ENCODE measurements around the gene CRADD.
"Not testable (repeated sequence)": the region's sequence is repeated elsewhere in the genome, so short reads cannot be mapped to it uniquely, and the experiment has no call there.

CRADD gene

DNA sequence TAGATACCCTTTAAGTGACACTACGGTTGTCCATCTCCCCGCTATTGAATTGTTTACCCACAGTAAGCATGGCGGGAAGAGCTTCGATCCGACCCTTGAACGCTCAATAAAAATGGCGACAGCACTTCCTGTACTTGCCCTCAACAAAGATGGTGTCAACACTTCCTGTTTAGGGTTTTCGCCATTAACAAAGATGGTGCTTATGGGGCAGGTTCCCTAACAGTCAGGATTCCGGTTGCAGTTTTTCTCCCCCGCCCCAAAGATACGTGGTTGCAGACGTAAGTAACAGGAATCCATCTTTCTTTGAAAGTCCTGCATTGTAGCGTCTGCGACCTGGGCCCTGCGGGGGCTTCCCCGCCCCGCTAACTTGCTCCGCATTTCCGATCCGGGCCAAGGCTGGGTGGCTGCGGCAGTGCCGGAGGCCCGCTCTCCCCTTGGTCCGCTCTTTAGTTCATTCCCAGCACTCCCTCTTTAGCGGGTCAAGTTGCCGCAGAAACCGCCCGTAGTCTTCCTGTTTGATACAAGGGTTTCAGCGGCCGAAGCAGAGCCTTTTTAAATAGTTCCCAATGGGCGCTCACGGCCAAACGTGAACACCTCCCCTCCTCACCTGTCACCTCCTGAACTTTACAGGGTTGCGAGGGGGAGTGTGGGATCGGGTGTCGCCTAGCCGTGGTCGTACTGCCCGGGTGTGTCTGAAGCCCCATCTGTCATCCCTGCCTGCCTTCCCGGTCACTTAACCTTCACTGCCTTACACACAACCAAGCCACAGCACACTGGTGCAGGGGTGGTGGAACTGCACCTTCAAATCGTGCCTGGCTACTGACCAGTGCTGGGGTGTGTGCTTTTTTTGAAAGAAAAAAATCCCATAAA, at the start of gene CRADD:
TSS of gene CRADD (plus strand) at position 181 of the 870 bp plus-strand sequence.
- DNase-seq (ENCODE audit: low read depth), result peak; percentile 98

DNA sequence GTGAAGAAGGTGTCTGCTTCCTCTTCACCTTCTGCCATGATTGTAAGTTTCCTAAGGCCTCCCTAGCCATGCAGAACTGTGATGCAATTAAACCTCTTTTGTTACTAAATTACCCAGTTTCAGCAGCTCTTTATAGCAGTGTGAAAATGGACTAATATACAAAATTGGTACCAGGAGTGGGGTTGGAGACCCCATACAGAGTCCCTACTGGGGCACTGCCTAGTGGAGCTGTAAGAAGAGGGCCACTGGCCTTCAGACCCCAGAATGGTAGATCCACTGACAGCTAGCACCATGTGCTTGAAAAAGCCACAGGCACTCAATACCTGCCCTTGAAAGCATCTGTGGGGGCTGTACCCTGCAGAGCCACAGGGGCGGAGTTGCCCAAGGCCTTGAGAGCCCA, 44.8 kb upstream of the CRADD start:
- DNase-seq (ENCODE audit: low read depth), result no peak

DNA sequence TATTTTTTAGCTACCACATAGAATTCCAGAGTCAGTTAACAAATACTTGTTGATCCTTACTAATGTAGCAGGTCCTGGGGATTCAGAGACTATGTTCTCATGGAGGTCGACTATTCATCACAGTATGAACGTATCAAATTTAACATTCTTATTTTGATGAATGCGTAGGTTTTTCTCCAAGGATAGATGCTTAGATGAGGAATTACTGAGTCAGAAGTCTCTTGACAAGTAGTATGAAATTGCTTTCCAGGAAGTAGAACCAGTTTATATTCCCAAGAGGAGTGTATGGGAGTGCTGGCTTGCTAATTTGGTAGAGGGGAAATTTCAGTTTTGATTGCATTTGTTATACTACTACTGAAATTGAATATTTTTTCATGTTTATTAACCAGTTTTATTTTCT, 42.8 kb upstream of the CRADD start:
- peak; percentile 67 for DNase-seq (ENCODE audit: low read depth)

DNA sequence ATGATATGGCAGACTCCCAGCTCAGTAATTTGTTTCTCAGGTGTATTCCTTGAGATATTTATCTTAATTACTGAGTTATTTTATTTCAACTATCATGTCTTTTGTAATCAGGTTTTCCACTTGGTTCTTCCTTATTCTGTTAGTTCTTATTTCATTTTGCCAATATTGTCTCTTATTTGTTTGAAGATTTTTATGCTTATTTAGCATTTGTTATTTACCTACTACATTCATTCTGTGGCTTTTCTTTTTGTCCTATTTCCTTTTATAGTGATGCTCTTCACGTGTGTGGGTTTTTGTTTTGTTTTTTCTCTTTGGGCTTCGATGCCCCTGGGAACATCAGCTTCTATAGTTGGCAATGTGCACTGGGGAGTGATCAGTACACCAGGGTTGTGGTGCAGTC, 40.5 kb upstream of the CRADD start:
- no peak for DNase-seq (ENCODE audit: low read depth)

DNA sequence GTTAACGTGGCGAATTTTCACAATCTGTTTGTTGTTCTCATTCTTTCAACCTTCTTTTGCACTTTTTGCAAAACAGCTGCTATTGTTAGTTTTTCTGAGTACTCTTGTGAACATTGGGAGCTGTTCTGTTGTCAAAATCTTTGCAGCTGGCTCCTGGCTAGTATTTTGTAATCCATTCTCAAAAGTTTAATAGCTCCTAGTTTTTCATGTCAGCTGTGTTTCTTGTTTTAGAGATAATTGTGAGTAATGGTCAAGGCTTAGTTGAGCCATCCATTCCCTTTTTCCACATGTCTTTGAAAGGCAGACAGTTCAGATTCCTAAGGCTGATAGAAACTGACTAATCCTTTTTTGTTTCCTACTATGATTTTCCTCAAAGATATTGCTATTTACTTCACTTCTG, 39.1 kb upstream of the CRADD start:
- DNase-seq (ENCODE audit: low read depth), result peak; percentile 30

DNA sequence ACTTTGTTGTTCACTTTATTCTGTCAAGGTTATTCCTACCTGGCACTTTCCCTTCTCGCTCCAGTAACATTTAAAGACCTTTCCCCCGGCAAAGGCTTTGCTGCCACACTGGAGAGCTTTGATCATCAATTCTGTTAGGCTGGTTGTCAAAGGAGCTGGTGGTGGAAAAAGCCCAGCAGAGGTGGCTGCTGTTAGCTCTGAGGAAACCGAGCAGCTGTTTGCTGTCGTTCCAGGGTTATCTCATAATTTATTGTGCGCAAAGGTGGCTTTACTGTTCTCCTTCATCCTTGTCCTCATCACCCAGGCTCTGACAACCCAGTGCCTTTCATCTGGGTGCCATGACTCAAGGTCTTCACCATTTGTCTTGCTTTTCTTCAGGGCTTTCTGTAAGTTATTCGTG, 38.2 kb upstream of the CRADD start:
- DNase-seq (ENCODE audit: low read depth), result no peak

DNA sequence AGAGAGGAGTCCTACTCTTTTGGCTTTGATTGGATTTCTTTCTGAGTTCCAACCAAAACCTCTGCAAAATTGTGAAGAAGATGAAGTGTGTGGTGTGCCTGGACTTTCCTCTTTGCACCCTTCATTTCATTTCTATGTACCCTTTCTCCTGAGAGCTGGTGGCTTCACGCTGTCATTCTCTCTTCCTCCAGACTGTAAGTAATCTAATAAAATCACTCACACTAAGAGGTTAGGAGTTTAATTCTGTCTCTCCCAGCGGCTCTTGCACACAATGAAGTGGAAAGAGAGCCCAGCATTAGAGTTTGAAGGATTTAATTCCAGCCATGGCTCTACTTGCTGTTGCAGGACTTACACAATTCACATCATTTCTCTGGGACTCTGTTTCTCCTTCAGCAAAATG, 37.8 kb upstream of the CRADD start:
- no peak for DNase-seq (ENCODE audit: low read depth)

DNA sequence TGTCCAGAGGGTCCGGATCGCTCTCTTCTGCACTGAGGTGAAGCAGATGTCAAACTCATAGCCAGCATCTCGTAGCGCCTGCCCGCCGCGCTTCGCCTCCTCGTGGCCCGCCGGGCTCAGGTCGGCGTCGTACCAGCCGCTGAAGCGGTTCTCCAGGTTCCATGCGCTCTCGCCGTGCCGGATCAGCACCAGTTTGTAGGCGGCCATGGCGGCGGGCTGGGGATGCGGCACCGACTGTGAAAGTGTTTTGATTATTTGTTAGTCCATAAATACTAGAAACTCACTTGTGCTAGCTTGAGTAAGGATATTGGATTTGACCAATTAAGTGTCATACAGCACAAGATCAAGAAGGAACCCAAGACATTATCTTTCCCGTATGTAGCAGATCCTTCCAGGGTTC, 35.8 kb upstream of the CRADD start:
- DNase-seq (ENCODE audit: low read depth), result not testable (repeated sequence)

DNA sequence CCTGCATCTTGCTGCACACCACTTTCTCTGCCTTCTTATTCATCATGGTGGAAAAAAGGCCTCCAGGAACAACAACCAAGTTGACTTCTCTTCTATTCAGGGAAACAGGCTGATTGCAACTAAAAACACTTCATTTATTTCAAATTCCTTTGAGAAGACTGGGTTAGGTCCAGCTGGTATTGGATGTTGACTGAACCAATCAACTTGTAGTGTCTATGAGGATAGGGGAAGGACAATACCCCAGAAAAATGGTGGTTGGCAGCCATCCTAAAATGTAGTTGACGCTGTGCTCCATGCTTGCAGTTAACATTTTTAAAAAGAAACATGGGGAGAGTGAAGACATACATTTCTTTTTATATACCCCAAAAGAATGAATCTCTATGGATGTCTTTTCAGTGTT, 34.4 kb upstream of the CRADD start:
- DNase-seq (ENCODE audit: low read depth), result no peak

DNA sequence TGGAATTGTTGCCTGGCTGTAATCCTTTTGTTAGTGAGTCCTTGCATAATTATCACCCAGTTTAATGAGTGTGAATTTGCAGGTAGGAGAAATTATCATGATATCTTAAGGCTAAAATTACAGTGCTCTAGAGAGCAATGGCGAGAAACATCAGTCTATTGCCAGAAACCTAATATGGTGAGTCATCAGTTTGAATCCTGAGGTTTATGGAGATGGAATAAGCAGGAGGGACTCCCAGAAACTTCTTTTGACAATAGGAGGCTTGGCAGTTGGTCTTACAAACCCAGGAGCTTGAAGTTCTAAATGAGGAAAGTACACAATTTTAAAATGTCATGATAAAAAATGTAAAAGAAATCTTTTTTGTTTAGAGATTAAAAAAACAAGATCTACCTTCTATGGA, 31.5 kb upstream of the CRADD start:
- DNase-seq (ENCODE audit: low read depth), result peak; percentile 46

DNA sequence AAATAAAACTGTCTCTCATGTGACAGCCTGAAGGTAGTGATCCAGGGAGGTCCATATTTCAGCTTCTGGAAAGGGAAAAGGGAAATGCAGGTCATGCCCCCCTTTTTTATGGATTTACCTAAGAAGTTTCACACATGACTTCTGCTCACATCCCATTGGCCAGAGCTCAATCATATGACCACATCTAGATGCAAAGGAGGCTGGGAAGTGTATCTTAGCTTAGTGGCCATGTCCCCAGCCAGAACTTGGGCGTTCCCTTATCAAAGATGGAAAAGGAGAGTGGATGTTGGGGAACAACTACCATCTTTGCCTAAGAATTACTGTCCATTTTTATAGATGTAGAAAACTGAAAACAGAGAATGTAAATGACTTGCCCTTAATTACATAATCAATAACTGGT, 26.5 kb upstream of the CRADD start:
- no peak for DNase-seq (ENCODE audit: low read depth)

DNA sequence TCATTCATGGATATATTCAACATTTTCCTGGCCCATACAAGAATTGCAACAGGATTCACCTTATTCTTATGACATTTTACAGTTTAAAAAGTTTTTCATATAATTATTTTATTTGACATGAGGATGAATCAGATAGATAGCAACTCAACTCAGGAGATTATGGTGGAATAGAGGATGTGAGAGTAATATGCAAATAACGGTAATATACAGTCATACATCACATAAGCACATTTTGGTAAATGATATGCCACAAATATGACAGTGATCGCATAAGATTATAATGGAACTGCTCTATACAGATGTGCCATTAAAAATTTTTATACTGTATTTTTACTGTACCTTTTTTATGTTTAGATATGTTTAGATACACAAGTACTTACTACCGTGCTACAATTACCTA, 24.1 kb upstream of the CRADD start:
- no peak for DNase-seq (ENCODE audit: low read depth)

DNA sequence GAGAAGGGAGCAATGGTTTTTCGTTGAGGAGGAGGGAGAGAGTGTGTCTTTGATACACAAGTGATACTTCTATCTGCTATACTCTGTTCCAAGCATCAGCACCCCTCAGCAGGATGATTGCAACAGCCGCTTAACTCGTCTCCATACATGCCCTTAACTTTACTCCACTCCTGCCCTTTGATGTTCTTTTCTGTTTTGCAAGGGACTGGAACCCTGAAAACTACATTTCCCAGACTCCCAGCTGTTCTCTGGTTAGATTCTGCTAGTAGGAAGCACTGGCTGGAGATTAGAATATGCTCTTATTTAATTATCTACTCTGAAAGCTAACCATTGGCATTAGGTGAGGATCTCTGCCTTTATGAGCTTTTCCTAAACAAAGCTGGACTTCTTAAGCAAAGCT, 23.5 kb upstream of the CRADD start:
- no peak for DNase-seq (ENCODE audit: low read depth)

DNA sequence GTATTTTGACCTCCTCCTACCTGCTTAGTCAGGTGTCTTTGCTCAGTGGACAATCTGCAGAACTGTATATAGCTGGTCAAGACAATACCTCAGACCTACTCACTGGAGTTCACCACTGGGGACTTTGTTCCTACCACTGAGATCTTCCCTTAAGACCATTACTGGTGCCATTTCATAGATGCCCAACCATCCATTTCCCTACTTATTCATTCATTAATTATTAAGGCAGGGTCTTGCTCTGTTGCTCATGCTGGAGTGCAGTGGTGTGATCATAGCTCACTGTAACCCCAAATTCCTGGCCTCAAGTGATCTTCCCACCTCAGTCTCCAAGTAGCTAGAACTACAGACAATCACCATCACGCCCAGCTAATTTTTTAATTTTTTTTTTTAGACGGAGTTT, 22.8 kb upstream of the CRADD start:
- no peak for DNase-seq (ENCODE audit: low read depth)

DNA sequence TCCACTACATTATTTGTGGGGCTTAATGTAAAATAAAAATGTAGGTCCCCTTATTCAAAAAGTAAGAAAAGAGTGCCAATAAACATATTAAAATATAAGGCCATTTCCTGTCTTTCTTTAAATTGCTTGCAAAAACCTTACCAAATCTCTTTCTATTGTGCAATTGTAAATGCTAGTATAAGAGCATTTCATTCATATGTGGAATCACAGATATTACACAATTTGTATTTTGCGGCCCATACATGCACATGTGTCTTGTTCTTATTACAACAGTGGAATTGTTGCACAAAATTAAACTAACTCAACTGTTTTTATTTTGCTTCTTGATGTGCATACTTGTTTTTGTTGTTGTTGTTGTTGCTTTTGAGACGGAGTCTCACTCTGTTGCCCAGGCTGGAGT, 20.1 kb upstream of the CRADD start:
- DNase-seq (ENCODE audit: low read depth), result no peak

DNA sequence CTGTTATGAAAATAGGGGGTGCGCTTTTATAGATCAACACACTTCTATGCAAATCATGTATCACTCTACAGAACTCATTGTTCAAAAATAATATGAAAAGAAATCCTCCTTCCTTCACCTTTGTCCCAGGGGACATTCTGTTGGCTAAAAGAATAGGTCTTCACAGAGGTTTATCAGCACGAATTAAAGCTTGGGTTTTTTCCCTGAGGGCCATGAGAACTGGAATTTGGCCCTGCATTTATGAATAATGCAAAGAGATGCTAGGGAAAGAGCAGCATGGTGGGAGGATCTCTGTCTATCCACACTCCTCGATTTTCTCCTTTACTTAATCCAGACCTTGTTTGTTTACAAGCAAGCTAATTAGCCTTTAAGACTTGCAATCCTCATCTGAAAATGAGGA, 16.2 kb upstream of the CRADD start:
- no peak for DNase-seq (ENCODE audit: low read depth)

DNA sequence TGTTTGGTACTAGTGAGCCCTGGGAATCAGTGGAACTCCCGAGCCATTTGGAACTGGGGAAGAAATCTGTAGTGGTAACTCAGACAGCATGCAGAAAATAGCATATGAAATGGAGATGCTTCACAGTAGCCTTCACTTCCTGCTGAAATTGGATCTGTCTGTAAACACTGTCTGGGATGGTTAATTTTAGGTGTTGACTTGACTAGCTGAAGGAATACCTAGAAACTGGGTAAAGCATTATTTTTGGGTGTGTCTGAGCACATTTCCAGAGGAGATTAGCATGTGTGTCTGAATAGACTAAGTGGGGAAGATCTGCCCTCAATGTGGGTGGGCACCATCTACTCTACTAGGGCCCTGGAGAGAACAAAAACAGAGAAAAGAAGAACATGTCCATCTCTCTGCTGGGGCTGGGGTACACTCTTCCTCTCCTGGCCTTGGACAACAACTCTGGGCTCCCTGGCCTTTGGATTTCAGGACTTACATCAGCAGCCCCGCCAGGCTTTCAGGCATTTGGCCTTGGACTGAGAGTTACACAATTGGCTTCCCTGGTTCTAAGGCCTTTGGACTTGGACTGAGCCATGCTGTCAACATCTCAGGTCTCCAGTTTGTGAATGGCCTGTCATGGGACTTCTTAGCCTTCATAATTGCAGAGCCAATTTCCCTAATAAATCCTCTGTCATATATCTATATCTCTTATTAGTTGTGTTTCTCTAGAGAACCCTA, 14.0 kb upstream of the CRADD start:
- DNase-seq (ENCODE audit: low read depth), result no peak

DNA sequence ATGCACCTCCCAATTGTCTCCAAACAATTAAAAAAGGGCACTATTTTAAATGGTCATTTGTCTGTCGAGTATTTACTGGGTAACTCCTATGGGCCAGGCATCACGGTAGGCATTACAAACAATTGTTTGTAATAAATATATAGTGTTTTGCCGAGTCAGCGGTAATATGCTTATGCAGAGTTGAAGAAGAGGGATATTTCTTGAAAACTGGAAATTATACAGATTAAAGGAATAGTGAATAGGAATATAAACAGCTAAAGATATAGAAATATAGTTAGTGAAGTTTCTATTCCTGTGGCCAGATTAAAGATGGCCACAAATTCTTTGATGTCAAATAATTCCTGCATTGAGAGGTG, 13.5 kb upstream of the CRADD start:
- DNase-seq (ENCODE audit: low read depth), result no peak

DNA sequence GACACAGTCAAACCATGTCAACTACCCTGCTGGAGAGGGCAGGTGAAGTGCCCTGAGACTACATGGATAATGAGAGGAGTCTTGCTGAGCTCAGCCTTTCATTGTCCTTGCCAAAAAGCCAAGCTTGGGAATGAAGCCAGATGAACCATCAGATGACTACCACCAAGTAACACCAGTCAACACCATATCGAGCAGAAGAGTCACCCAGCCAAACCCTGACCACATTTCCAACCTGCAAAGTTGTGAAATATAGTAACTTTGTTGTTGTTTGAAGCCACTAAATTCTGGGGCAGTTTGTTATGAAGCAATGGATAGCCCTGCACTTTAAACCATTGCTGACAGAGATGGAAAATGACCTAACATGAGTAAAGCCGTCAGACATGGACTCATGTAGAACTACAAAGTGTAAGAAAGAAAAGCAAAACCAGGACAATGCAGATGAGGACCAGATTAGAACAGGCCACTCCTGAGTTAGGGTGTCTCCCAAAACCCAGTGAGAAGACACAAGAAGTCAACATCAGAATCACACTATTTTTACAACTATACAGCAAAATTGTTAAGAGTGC, 12.5 kb upstream of the CRADD start:
- DNase-seq (ENCODE audit: low read depth), result peak; percentile 30

DNA sequence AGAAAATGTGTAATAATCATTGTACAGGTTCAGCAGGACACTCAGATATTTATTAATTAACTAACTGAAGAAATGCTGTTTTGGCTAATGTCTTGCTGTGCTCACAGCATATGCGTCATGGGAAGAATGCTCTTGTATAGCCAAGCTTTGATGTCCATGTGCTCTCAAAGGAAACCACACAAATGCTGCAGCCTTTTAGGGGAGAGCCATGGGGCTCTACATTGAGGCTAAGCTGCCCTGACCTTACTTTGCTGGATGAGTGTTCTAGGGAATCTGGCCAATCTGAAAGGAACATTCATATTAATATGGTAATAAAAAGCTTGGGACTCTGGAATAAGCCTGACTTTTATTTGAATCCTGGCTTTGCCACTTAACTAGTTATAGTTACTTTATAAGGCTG, 9.5 kb upstream of the CRADD start:
- no peak for DNase-seq (ENCODE audit: low read depth)

DNA sequence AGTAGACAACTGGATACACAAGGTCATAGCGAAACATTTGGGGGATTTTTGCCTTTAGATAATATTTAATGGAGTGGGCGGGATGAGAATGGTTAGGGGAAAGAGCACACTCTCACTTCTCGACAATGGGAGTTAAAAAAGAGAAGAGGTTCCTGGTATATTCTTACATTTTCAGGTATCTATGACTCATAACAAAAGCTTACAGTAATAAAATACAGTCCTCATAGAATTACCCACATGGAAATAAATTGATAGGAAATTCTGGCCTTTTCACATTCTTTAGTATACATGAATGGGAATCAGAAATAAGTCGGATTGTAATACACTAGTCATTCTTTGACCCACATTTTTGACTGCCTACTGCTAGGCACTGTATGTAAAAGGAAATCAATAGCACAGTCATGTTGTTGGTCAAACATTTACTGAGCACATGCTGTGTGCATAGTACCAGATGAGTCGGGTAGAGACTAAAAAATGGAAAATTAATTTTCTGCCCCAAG, 8.2 kb upstream of the CRADD start:
- no peak for DNase-seq (ENCODE audit: low read depth)

DNA sequence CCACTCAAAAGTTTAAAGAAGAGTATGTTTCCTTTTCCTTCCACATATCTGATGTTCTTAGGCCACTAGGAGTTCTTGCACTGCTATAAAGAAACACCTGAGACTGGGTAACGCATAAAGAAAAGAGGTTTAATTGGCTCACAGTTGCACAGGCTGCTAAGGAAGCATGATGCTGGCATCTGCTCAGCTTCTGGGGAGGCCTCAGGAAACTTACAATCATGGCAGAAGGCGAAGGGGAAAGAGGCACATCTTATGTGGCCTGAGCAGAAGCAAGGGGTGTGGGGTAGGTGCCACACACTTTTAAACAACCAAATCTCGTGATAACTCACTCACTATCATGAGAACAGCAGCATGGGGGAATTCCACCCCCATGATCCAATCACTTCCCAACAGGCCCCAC, 7.7 kb upstream of the CRADD start:
- DNase-seq (ENCODE audit: low read depth), result no peak

DNA sequence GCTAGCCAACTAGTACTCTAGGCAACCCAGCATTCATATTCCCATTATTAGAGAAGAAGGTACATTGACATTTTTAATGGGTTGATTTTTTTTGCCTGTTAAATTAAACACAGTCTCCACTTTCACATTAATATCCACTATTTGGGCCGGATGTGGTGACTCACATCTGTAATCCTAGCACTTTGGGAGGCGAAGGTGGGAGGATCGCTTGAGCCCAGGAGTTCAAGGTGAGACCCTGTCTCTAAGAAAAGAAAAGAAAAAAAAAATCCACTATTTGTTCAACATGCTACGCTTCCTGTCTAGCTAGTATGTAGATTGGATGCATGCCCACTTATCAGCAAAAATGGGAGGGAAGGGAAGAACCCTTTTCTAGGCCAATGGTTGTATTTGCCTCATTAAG, 7.1 kb upstream of the CRADD start:
- DNase-seq (ENCODE audit: low read depth), result no peak

All from ELR (cell line).